Measurements from ENCODE around the gene PRIM1.

DNA sequence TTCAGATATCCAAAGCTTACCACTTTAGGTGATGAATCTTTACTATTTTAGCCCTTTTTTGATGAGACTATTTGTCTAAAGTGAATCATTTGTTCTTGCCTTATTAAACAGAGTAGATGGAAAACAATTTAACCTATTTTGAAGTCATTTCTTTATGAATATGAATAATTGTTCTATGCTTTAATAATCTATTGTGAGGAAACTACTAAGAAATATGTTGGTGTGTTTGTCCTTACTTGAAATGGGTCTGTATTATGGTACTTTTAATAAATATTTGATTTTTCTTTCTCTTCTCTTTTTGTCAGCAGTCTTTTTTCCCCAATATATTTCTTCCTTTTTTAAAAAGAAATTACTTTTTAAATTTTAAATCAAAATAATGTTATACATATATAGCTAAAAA is 35.4 kb upstream of the PRIM1 start:
- TF ChIP-seq, protein P1, sequence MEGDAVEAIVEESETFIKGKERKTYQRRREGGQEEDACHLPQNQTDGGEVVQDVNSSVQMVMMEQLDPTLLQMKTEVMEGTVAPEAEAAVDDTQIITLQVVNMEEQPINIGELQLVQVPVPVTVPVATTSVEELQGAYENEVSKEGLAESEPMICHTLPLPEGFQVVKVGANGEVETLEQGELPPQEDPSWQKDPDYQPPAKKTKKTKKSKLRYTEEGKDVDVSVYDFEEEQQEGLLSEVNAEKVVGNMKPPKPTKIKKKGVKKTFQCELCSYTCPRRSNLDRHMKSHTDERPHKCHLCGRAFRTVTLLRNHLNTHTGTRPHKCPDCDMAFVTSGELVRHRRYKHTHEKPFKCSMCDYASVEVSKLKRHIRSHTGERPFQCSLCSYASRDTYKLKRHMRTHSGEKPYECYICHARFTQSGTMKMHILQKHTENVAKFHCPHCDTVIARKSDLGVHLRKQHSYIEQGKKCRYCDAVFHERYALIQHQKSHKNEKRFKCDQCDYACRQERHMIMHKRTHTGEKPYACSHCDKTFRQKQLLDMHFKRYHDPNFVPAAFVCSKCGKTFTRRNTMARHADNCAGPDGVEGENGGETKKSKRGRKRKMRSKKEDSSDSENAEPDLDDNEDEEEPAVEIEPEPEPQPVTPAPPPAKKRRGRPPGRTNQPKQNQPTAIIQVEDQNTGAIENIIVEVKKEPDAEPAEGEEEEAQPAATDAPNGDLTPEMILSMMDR (IDR thresholded peaks at IDR 0.05; ENCODE audit: low read depth, low read length): no peak
- no peak for TF ChIP-seq EZH2phosphoT487 (IDR thresholded peaks at IDR 0.05; ENCODE audit: low read depth)
